Activated T-helper 17 cell treated with anti-CD3 and anti-CD28 coated beads, Interleukin-2, amount 50 U/mL, for 72 hours (primary cell): ENCODE measurements around the gene CCT8. TPM values are rescaled to one million over a fixed set of nuclear protein-coding genes. Genes with fewer than 3 reads are reported as not detected.

ENCODE experiments used
- ATAC-seq: fragments of 150-1000 bp; cut with Tn5 transposase; replicated peaks from 2 replicates; pipeline ENCODE4 v1.10.0; 2021; ENCODE audit warnings: mild to moderate bottlenecking, moderate library complexity
- H3K27ac Mint-ChIP-seq: one replicate; pipeline ENCODE4 v1.8.0; 2022; ENCODE audit warnings: mixed read lengths
- H3K27me3 Mint-ChIP-seq: one replicate; pipeline ENCODE4 v1.8.0; 2022; ENCODE audit warnings: mixed read lengths
- H3K36me3 Mint-ChIP-seq: one replicate; pipeline ENCODE4 v1.8.0; 2022; ENCODE audit warnings: low read depth, mild to moderate bottlenecking, mixed read lengths
- H3K4me1 Mint-ChIP-seq: one replicate; pipeline ENCODE4 v1.8.0; 2022; ENCODE audit warnings: mixed read lengths
- H3K4me3 Mint-ChIP-seq: one replicate; pipeline ENCODE4 v1.8.0; 2022; ENCODE audit warnings: mild to moderate bottlenecking, mixed read lengths
- H3K9me3 Mint-ChIP-seq: one replicate; pipeline ENCODE4 v1.8.0; 2022; ENCODE audit warnings: mixed read lengths
- total RNA-seq, 2 donors: library from RNA; stranded (reverse); gene quantifications; one replicate each; pipeline ENCODE4 v1.2.3, GENCODE V29; 2022

CCT8 gene
- total RNA-seq, 2 donors from 2014 or later, result 333 to 405 TPM

GRCh38 chr21:29056538-29057050 is 16.9 kb downstream of the CCT8 start:
- Mint-ChIP-seq H3K27me3 (no peaks in the 10 kb centered on the region), H3K4me3 (no peak overlapping the region), H3K36me3 (peaks cover 40% of the 10 kb centered on the region), H3K9me3 (no peaks in the 10 kb centered on the region), H3K27ac (no peak overlapping the region), H3K4me1 (no peaks in the 10 kb centered on the region)
- no peak for ATAC-seq

- Mint-ChIP-seq H3K9me3 (no peaks in the 10 kb centered on the region), H3K36me3 (peaks cover 35% of the 10 kb centered on the region), H3K4me1 (no peaks in the 10 kb centered on the region), H3K4me3 (no peak overlapping the region), H3K27ac (no peak overlapping the region), H3K27me3 (no peaks in the 10 kb centered on the region)
- ATAC-seq, result no peak
Observed at GRCh38 chr21:29056005-29056404, 17.4 kb downstream of the CCT8 start.

- no peaks in the 10 kb centered on the region for H3K4me1 Mint-ChIP-seq
- H3K36me3 Mint-ChIP-seq, result peaks cover 25% of the 10 kb centered on the region
- H3K27ac Mint-ChIP-seq, result no peak overlapping the region
- H3K4me3 Mint-ChIP-seq, result no peak overlapping the region
- no peaks in the 10 kb centered on the region for H3K9me3 Mint-ChIP-seq
- no peak for ATAC-seq
- no peaks in the 10 kb centered on the region for H3K27me3 Mint-ChIP-seq
Observed at GRCh38 chr21:29055080-29055479, 18.4 kb downstream of the CCT8 start.

GRCh38 chr21:29053656-29054055 is 19.8 kb downstream of the CCT8 start:
- Mint-ChIP-seq H3K4me1 (no peaks in the 10 kb centered on the region), H3K4me3 (no peak overlapping the region), H3K9me3 (no peaks in the 10 kb centered on the region), H3K36me3 (peaks cover 11% of the 10 kb centered on the region), H3K27me3 (no peaks in the 10 kb centered on the region), H3K27ac (no peak overlapping the region)
- no peak for ATAC-seq

GRCh38 chr21:29053011-29053553 is 20.4 kb downstream of the CCT8 start:
- Mint-ChIP-seq H3K27ac (no peak overlapping the region), H3K9me3 (no peaks in the 10 kb centered on the region), H3K27me3 (no peaks in the 10 kb centered on the region), H3K4me3 (no peak overlapping the region), H3K4me1 (no peaks in the 10 kb centered on the region), H3K36me3 (peaks cover 5% of the 10 kb centered on the region)
- no peak for ATAC-seq

- Mint-ChIP-seq H3K36me3 (no peaks in the 10 kb centered on the region), H3K4me3 (no peak overlapping the region), H3K4me1 (no peaks in the 10 kb centered on the region), H3K9me3 (no peaks in the 10 kb centered on the region), H3K27me3 (no peaks in the 10 kb centered on the region), H3K27ac (no peak overlapping the region)
- no peak for ATAC-seq
Observed at GRCh38 chr21:29052224-29052623, 21.2 kb downstream of the CCT8 start.

- Mint-ChIP-seq H3K27ac (no peak overlapping the region), H3K36me3 (peaks cover 99% of the 10 kb centered on the region), H3K9me3 (no peaks in the 10 kb centered on the region), H3K27me3 (no peaks in the 10 kb centered on the region), H3K4me3 (no peak overlapping the region), H3K4me1 (peaks cover 10% of the 10 kb centered on the region)
- no peak for ATAC-seq
Observed at GRCh38 chr21:29034678-29035077, 38.8 kb downstream of the CCT8 start.

- Mint-ChIP-seq H3K27ac (peak overlapping the region; percentile 12), H3K27me3 (no peaks in the 10 kb centered on the region), H3K36me3 (peaks cover 99% of the 10 kb centered on the region), H3K4me1 (peaks cover 15% of the 10 kb centered on the region), H3K4me3 (no peak overlapping the region), H3K9me3 (no peaks in the 10 kb centered on the region)
- no peak for ATAC-seq
Observed at GRCh38 chr21:29033871-29034270, 39.6 kb downstream of the CCT8 start.

GRCh38 chr21:29033301-29033700 is 40.1 kb downstream of the CCT8 start:
- Mint-ChIP-seq H3K27me3 (no peaks in the 10 kb centered on the region), H3K27ac (peak overlapping the region; percentile 12), H3K4me1 (peaks cover 15% of the 10 kb centered on the region), H3K4me3 (no peak overlapping the region), H3K9me3 (no peaks in the 10 kb centered on the region), H3K36me3 (peaks cover 99% of the 10 kb centered on the region)
- ATAC-seq, result no peak

- Mint-ChIP-seq H3K27ac (no peak overlapping the region), H3K9me3 (no peaks in the 10 kb centered on the region), H3K27me3 (no peaks in the 10 kb centered on the region), H3K4me1 (peaks cover 20% of the 10 kb centered on the region), H3K4me3 (no peak overlapping the region), H3K36me3 (peaks cover 93% of the 10 kb centered on the region)
- no peak for ATAC-seq
Observed at GRCh38 chr21:29030909-29031308, 42.5 kb downstream of the CCT8 start.

- H3K27ac Mint-ChIP-seq, result no peak overlapping the region
Observed at GRCh38 chr21:29029524-29029923, 43.9 kb downstream of the CCT8 start.

GRCh38 chr21:29025328-29025713 is 48.1 kb downstream of the CCT8 start:
- Mint-ChIP-seq H3K36me3 (peaks cover 54% of the 10 kb centered on the region), H3K27me3 (no peaks in the 10 kb centered on the region), H3K4me1 (peaks cover 15% of the 10 kb centered on the region), H3K9me3 (no peaks in the 10 kb centered on the region), H3K4me3 (peak overlapping the region; percentile 89), H3K27ac (peak overlapping the region; percentile 94)
- peak; percentile 20 for ATAC-seq

More at GRCh38 chr21:29029524-29029923, 43.9 kb downstream of the CCT8 start:
- Mint-ChIP-seq H3K27me3 (no peaks in the 10 kb centered on the region), H3K36me3 (peaks cover 94% of the 10 kb centered on the region), H3K4me1 (peaks cover 17% of the 10 kb centered on the region), H3K4me3 (no peak overlapping the region), H3K9me3 (no peaks in the 10 kb centered on the region)
- no peak for ATAC-seq

GRCh38 chr21:29024474-29025327 is 48.7 kb downstream of the CCT8 start, which contains the start of gene USP16:
TSS of gene USP16 (plus strand) at chr21:29024668. CDS start at chr21:29027914, 3,246 bp downstream.
- peaks cover 14% of the 10 kb centered on the region for H3K4me1 Mint-ChIP-seq
- H3K36me3 Mint-ChIP-seq, result peaks cover 48% of the 10 kb centered on the region
- H3K27me3 Mint-ChIP-seq, result no peaks in the 10 kb centered on the region
- peak within 1 kb of the TSS; percentile 94 for H3K27ac Mint-ChIP-seq
- H3K4me3 Mint-ChIP-seq, result peak within 1 kb of the TSS; percentile 89
- peak; percentile 96 for ATAC-seq
- H3K9me3 Mint-ChIP-seq, result no peaks in the 10 kb centered on the region

- peaks cover 19% of the 10 kb centered on the region for H3K4me1 Mint-ChIP-seq
- H3K9me3 Mint-ChIP-seq, result no peaks in the 10 kb centered on the region
- H3K4me3 Mint-ChIP-seq, result peak overlapping the region; percentile 89
- no peak for ATAC-seq
- peak overlapping the region; percentile 73 for H3K27ac Mint-ChIP-seq
- no peaks in the 10 kb centered on the region for H3K27me3 Mint-ChIP-seq
- peaks cover 42% of the 10 kb centered on the region for H3K36me3 Mint-ChIP-seq
Observed at GRCh38 chr21:29022166-29022565, 51.3 kb downstream of the CCT8 start.

GRCh38 chr21:29018540-29018939 is 54.9 kb downstream of the CCT8 start:
- H3K27ac Mint-ChIP-seq, result peak overlapping the region; percentile 84
- peak overlapping the region; percentile 90 for H3K4me3 Mint-ChIP-seq
- H3K36me3 Mint-ChIP-seq, result peaks cover 18% of the 10 kb centered on the region
- no peaks in the 10 kb centered on the region for H3K27me3 Mint-ChIP-seq
- peak; percentile 22 for ATAC-seq
- peaks cover 13% of the 10 kb centered on the region for H3K4me1 Mint-ChIP-seq
- no peaks in the 10 kb centered on the region for H3K9me3 Mint-ChIP-seq
